Measurements from ENCODE around the gene SVOPL.

DNA sequence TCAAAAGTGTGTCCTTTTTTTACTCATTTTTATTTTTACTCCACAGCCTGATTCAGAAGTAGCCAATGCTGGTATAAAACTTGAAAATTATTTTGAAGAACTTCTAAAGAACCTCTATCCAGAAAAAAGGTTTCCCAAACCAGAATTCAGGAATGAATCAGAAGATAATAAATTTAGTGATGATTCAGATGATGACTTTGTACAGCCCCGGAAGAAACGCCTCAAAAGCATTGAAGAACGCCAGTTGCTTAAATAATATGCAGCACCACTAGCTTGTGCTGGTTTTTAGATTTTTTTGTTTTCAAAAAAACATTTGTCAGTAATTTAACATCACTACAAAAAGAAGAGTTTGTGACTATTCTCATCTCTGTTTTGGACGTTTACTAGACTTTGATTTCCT, 116.5 kb downstream of the SVOPL start:
- TF ChIP-seq, protein P1, sequence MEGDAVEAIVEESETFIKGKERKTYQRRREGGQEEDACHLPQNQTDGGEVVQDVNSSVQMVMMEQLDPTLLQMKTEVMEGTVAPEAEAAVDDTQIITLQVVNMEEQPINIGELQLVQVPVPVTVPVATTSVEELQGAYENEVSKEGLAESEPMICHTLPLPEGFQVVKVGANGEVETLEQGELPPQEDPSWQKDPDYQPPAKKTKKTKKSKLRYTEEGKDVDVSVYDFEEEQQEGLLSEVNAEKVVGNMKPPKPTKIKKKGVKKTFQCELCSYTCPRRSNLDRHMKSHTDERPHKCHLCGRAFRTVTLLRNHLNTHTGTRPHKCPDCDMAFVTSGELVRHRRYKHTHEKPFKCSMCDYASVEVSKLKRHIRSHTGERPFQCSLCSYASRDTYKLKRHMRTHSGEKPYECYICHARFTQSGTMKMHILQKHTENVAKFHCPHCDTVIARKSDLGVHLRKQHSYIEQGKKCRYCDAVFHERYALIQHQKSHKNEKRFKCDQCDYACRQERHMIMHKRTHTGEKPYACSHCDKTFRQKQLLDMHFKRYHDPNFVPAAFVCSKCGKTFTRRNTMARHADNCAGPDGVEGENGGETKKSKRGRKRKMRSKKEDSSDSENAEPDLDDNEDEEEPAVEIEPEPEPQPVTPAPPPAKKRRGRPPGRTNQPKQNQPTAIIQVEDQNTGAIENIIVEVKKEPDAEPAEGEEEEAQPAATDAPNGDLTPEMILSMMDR (IDR thresholded peaks at IDR 0.05): no peak
- TF ChIP-seq POLR2A (IDR thresholded peaks at IDR 0.05): no peak
